Spinal cord (tissue), 10 donors: Measurements from ENCODE around the gene GRIA2. TPM values are rescaled to one million over a fixed set of nuclear protein-coding genes. Genes with fewer than 3 reads are reported as not detected.

Experiments
- DNase-seq, 6 donors: peaks; one replicate each; pipeline versions ENCODE4 v3.0.0 to v3.0.0-alpha.2; 2013 to 2015; ENCODE audit warnings: low spot score in 6 of 6, low read depth in 4 of 6
- H3K27ac ChIP-seq: one replicate; pipeline ENCODE4 v1.5.1; 2013; ENCODE audit warnings: low read depth, low read length, control low read depth
- H3K27me3 ChIP-seq: one replicate; pipeline ENCODE4 v1.6.1; 2013; ENCODE audit warnings: low read length; ENCODE audit not compliant: control insufficient read depth, insufficient read depth
- H3K36me3 ChIP-seq: one replicate; pipeline ENCODE4 v1.6.1; 2013; ENCODE audit warnings: low read length; ENCODE audit not compliant: control insufficient read depth, insufficient read depth
- H3K4me1 ChIP-seq: one replicate; pipeline ENCODE4 v1.6.1; 2013; ENCODE audit warnings: low read length; ENCODE audit not compliant: control insufficient read depth, insufficient read depth
- H3K4me3 ChIP-seq: one replicate; pipeline ENCODE4 v1.5.1; 2013; ENCODE audit warnings: low read depth, low read length, control low read depth
- H3K9me3 ChIP-seq: one replicate; pipeline ENCODE4 v1.6.1; 2013; ENCODE audit warnings: low read length; ENCODE audit not compliant: control insufficient read depth, insufficient read depth
- WGBS: methylation state at CpG from one replicate; pipeline ENCODE4 v1.1.5; 2013; ENCODE audit warnings: missing lambda C conversion rate; ENCODE audit not compliant: insufficient coverage; 5-methylcytosine and 5-hydroxymethylcytosine counted together
- polyA plus RNA-seq, 2 donors: library from polyadenylated mRNA; unstranded; fragments of 120-200 nt; gene quantifications; one replicate each; pipeline ENCODE4 v1.2.1, GENCODE V29; 2013; ENCODE audit not compliant: insufficient read length in 2 of 2
- total RNA-seq, 2 donors: library from RNA; depleted of rRNA in 1 of 2; stranded (reverse); fragments of 120-200 nt in 1 of 2; fragments of >200 nt in 1 of 2; gene quantifications; one replicate each; pipeline versions ENCODE4 v1.2.3 to v1.2.4, GENCODE V29; 2013 to 2014
- donor health status: healthy.

Gene GRIA2
- total and polyA plus RNA-seq, 4 donors, result 85.8 to 263 (median 193) TPM

- Histone ChIP-seq H3K9me3 (no peaks in the 10 kb centered on the region), H3K27ac (no peak overlapping the region)
- WGBS, result no CpG with 5 or more reads among the region's 3 CpGs
These were observed 61.5 kb downstream of the GRIA2 start for GRCh38 chr4:157282019-157282418.

GRCh38 chr4:157287445-157287844 is 66.9 kb downstream of the GRIA2 start:
- H3K4me3 ChIP-seq, result no peak overlapping the region
- no peaks in the 10 kb centered on the region for H3K9me3 ChIP-seq
- WGBS, result 100% methylated on average over 1 of the region's 4 CpGs
- DNase-seq, result no peak
- no peaks in the 10 kb centered on the region for H3K27me3 ChIP-seq
- no peaks in the 10 kb centered on the region for H3K4me1 ChIP-seq
- no peak overlapping the region for H3K27ac ChIP-seq
- no peaks in the 10 kb centered on the region for H3K36me3 ChIP-seq

More at GRCh38 chr4:157282019-157282418, 61.5 kb downstream of the GRIA2 start:
- DNase-seq, result no peak
- Histone ChIP-seq H3K4me1 (no peaks in the 10 kb centered on the region), H3K36me3 (no peaks in the 10 kb centered on the region), H3K4me3 (no peak overlapping the region), H3K27me3 (no peaks in the 10 kb centered on the region)

- no peak overlapping the region for H3K4me3 ChIP-seq
- DNase-seq, result no peak
- no peaks in the 10 kb centered on the region for H3K36me3 ChIP-seq
- H3K9me3 ChIP-seq, result no peaks in the 10 kb centered on the region
- no peak overlapping the region for H3K27ac ChIP-seq
- WGBS, result no CpG with 5 or more reads among the region's 3 CpGs
- no peaks in the 10 kb centered on the region for H3K4me1 ChIP-seq
- H3K27me3 ChIP-seq, result no peaks in the 10 kb centered on the region
These were observed 70.1 kb downstream of the GRIA2 start for GRCh38 chr4:157290622-157291021.

GRCh38 chr4:157291071-157291470 is 70.5 kb downstream of the GRIA2 start:
- no peaks in the 10 kb centered on the region for H3K9me3 ChIP-seq
- DNase-seq, result peak in 1 of 6 donors; percentile 33
- 100% methylated on average over 1 of the region's 3 CpGs for WGBS
- H3K4me3 ChIP-seq, result no peak overlapping the region
- no peaks in the 10 kb centered on the region for H3K4me1 ChIP-seq
- no peaks in the 10 kb centered on the region for H3K36me3 ChIP-seq
- H3K27ac ChIP-seq, result no peak overlapping the region
- H3K27me3 ChIP-seq, result no peaks in the 10 kb centered on the region

- Histone ChIP-seq H3K27me3 (no peaks in the 10 kb centered on the region), H3K36me3 (no peaks in the 10 kb centered on the region), H3K4me3 (no peak overlapping the region), H3K4me1 (no peaks in the 10 kb centered on the region), H3K9me3 (no peaks in the 10 kb centered on the region), H3K27ac (no peak overlapping the region)
- WGBS, result 100% methylated on average over 2 of the region's 4 CpGs
- no peak for DNase-seq
These were observed 73.1 kb downstream of the GRIA2 start for GRCh38 chr4:157293673-157294072.

GRCh38 chr4:157294575-157294974 is 74.0 kb downstream of the GRIA2 start:
- Histone ChIP-seq H3K27ac (no peak overlapping the region), H3K4me1 (no peaks in the 10 kb centered on the region), H3K4me3 (no peak overlapping the region), H3K27me3 (no peaks in the 10 kb centered on the region), H3K9me3 (no peaks in the 10 kb centered on the region), H3K36me3 (no peaks in the 10 kb centered on the region)
- no CpG with 5 or more reads among the region's 2 CpGs for WGBS
- peak in 1 of 6 donors; percentile 34 for DNase-seq

- DNase-seq, result peak in 2 of 6 donors; percentile 51 to 76
- no CpG with 5 or more reads among the region's 2 CpGs for WGBS
- H3K4me1 ChIP-seq, result no peaks in the 10 kb centered on the region
- H3K27ac ChIP-seq, result no peak overlapping the region
- no peak overlapping the region for H3K4me3 ChIP-seq
- H3K9me3 ChIP-seq, result no peaks in the 10 kb centered on the region
- H3K36me3 ChIP-seq, result no peaks in the 10 kb centered on the region
- H3K27me3 ChIP-seq, result no peaks in the 10 kb centered on the region
These were observed 80.2 kb downstream of the GRIA2 start for GRCh38 chr4:157300701-157301100.

- no peaks in the 10 kb centered on the region for H3K36me3 ChIP-seq
- H3K4me1 ChIP-seq, result no peaks in the 10 kb centered on the region
- H3K4me3 ChIP-seq, result no peak overlapping the region
- no peaks in the 10 kb centered on the region for H3K27me3 ChIP-seq
- no peak overlapping the region for H3K27ac ChIP-seq
- WGBS, result 80% methylated on average over 2 of the region's 6 CpGs
- no peaks in the 10 kb centered on the region for H3K9me3 ChIP-seq
- DNase-seq, result peak in 1 of 6 donors; percentile 31
These were observed 83.0 kb downstream of the GRIA2 start for GRCh38 chr4:157303471-157303960.

- no peaks in the 10 kb centered on the region for H3K4me1 ChIP-seq
- no peaks in the 10 kb centered on the region for H3K9me3 ChIP-seq
- H3K36me3 ChIP-seq, result no peaks in the 10 kb centered on the region
- H3K27ac ChIP-seq, result no peak overlapping the region
- no peaks in the 10 kb centered on the region for H3K27me3 ChIP-seq
- no peak overlapping the region for H3K4me3 ChIP-seq
- no peak for DNase-seq
- WGBS, result 71% methylated on average over 2 of the region's 5 CpGs
These were observed 84.2 kb downstream of the GRIA2 start for GRCh38 chr4:157304769-157305168.

GRCh38 chr4:157312702-157313101 is 92.2 kb downstream of the GRIA2 start:
- no peaks in the 10 kb centered on the region for H3K4me1 ChIP-seq
- H3K9me3 ChIP-seq, result no peaks in the 10 kb centered on the region
- H3K36me3 ChIP-seq, result no peaks in the 10 kb centered on the region
- H3K4me3 ChIP-seq, result no peak overlapping the region
- no peak for DNase-seq
- no peak overlapping the region for H3K27ac ChIP-seq
- H3K27me3 ChIP-seq, result no peaks in the 10 kb centered on the region
- WGBS, result 73% methylated on average over 4 of the region's 5 CpGs
